ENCODE data around the gene KPNA6. TPM values are rescaled to one million over a fixed set of nuclear protein-coding genes. Genes with fewer than 3 reads are reported as not detected.
A peak's percentile ranks its signal among the peaks of the same experiment; 100 is the strongest.

Gene KPNA6
- total RNA-seq, 1 donor from 2014 or later, result 95.3 TPM

DNA sequence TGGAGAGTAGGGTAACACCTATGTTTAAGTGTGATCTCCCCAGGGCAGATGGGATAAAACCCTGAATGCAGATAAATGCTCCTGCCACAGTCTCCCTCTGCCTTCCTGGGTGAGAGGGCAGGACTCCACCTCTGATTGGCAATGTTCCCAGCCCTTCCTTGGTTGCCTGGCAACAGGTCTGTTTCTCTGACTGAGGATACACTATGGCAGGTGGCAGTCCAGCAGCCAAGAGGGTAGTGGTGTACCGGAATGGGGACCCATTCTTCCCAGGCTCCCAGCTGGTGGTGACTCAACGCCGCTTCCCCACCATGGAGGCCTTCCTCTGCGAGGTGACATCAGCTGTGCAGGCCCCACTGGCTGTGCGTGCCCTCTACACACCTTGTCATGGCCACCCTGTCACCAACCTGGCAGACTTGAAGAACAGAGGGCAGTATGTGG, 101.1 kb downstream of the KPNA6 start, which contains the start of gene DCDC2B:
DCDC2B (plus strand) TSS at position 199 of the 438 bp plus-strand sequence; CDS start at position 204, 5 bp downstream.
- TF ChIP-seq, protein P1, sequence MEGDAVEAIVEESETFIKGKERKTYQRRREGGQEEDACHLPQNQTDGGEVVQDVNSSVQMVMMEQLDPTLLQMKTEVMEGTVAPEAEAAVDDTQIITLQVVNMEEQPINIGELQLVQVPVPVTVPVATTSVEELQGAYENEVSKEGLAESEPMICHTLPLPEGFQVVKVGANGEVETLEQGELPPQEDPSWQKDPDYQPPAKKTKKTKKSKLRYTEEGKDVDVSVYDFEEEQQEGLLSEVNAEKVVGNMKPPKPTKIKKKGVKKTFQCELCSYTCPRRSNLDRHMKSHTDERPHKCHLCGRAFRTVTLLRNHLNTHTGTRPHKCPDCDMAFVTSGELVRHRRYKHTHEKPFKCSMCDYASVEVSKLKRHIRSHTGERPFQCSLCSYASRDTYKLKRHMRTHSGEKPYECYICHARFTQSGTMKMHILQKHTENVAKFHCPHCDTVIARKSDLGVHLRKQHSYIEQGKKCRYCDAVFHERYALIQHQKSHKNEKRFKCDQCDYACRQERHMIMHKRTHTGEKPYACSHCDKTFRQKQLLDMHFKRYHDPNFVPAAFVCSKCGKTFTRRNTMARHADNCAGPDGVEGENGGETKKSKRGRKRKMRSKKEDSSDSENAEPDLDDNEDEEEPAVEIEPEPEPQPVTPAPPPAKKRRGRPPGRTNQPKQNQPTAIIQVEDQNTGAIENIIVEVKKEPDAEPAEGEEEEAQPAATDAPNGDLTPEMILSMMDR (IDR thresholded peaks at IDR 0.05; ENCODE audit: unreplicated experiment), result no peak
- Mint-ChIP-seq H3K4me3 (ENCODE audit: unreplicated experiment) (no peak within 1 kb of the TSS), H3K27ac (ENCODE audit: unreplicated experiment) (no peak within 1 kb of the TSS), H3K9me3 (ENCODE audit: unreplicated experiment) (no peaks in the 10 kb centered on the region), H3K27me3 (ENCODE audit: unreplicated experiment) (peaks cover 9% of the 10 kb centered on the region), H3K36me3 (ENCODE audit: low read depth, unreplicated experiment) (no peaks in the 10 kb centered on the region), H3K4me1 (ENCODE audit: unreplicated experiment) (peaks cover 7% of the 10 kb centered on the region)
- DNase-seq (ENCODE audit: low spot score), result no peak

DNA sequence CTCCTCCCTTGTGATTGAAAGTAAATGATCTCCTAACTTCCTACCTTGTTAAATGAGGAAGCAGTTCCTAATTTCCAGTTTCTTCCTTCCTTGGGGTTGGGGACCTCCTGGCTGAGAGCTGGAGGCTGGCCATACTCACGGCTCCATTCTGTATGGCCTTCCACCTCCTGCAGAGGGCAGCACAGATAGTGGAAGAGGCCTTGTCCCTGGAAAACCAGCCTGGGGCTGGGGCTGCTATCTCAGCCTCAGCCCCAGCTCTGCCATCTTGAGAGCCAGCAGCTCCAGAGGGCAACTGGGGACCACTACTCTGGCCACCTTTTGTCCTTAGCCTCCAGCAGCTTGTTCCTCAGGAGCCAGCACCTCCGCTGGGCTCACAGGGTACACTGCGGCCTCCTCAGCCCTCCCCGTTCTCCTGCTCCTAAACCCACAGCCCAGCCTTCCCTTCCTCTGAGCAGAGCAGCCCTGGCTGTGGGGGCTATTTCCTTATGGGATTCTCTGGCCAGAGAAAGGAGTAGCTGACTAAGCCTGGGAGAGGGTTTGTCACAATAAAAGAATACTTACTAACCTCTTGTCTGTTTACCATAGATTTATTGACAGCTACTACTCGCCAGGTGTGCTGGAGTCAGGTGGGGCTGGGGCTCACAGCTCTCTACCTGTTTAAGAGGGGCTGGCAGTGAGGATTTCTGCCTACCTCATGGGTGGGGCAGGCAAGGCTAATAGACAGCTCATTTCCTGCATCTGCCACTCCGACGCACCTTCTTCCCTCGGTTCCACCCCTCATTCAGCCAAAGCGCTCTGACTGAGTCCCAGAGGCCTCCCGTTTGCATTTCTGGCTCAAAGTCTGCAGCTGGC, 108.0 kb downstream of the KPNA6 start:
- peak; percentile 84 for DNase-seq (ENCODE audit: low spot score)
- H3K36me3 Mint-ChIP-seq (ENCODE audit: low read depth, unreplicated experiment), result peaks cover 8% of the 10 kb centered on the region
- peaks cover 6% of the 10 kb centered on the region for H3K27me3 Mint-ChIP-seq (ENCODE audit: unreplicated experiment)
- H3K9me3 Mint-ChIP-seq (ENCODE audit: unreplicated experiment), result no peaks in the 10 kb centered on the region
- TF ChIP-seq, protein P1 (IDR thresholded peaks at IDR 0.05; ENCODE audit: unreplicated experiment), result peak; percentile 44
- peak overlapping the region; percentile 67 for H3K27ac Mint-ChIP-seq (ENCODE audit: unreplicated experiment)
- no peak overlapping the region for H3K4me3 Mint-ChIP-seq (ENCODE audit: unreplicated experiment)
- H3K4me1 Mint-ChIP-seq (ENCODE audit: unreplicated experiment), result peaks cover 11% of the 10 kb centered on the region

DNA sequence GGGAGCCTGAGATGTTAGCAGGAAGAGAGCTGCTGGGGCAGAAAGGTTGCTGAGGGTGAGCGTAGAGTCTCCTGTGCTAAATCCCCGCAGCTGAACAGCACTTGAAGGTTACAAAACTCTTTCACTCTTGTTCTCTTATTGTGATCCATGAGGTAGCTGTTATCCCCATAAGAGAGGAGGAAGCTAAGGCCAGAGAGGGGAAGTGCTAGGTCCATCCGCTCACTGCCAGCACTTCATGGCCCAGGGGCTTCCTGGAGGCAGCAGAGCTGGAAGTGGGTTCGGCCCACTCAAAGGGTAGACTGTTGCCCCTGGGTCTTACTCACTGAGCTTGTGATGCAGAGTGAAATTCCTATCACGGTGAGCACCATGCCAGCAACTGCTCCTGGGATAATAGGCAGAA, 108.7 kb downstream of the KPNA6 start:
- TF ChIP-seq, protein P1 (IDR thresholded peaks at IDR 0.05; ENCODE audit: unreplicated experiment), result no peak
- Mint-ChIP-seq H3K4me3 (ENCODE audit: unreplicated experiment) (no peak overlapping the region), H3K27ac (ENCODE audit: unreplicated experiment) (peak overlapping the region; percentile 67)

DNA sequence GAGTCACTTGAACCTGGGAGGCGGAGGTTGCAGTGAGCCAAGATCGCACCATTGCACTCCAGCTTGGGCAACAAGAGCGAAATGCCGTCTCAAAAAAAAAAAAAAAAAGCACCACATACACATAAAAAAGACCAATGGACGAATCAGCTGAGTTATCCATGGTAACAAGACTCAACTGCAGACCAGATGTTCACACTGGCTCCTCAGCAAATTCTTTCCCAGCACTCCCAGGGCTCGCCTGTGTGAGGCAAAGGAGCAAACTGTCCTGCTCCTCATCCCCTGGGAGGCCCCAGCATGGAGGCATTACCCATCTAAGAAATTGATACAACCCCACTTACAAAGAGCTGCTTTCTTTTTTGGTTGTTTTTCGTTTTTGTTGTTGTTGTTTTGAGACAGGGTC, 111.2 kb downstream of the KPNA6 start:
- TF ChIP-seq, protein P1 (IDR thresholded peaks at IDR 0.05; ENCODE audit: unreplicated experiment), result no peak
- Mint-ChIP-seq H3K4me3 (ENCODE audit: unreplicated experiment) (peak overlapping the region; percentile 47), H3K36me3 (ENCODE audit: low read depth, unreplicated experiment) (peaks cover 10% of the 10 kb centered on the region), H3K27me3 (ENCODE audit: unreplicated experiment) (peaks cover 9% of the 10 kb centered on the region), H3K27ac (ENCODE audit: unreplicated experiment) (no peak overlapping the region), H3K4me1 (ENCODE audit: unreplicated experiment) (peaks cover 21% of the 10 kb centered on the region), H3K9me3 (ENCODE audit: unreplicated experiment) (no peaks in the 10 kb centered on the region)
- DNase-seq (ENCODE audit: low spot score), result no peak

More for the DNA sequence above, 108.7 kb downstream of the KPNA6 start:
- DNase-seq (ENCODE audit: low spot score), result no peak
- Mint-ChIP-seq H3K9me3 (ENCODE audit: unreplicated experiment) (no peaks in the 10 kb centered on the region), H3K36me3 (ENCODE audit: low read depth, unreplicated experiment) (peaks cover 8% of the 10 kb centered on the region), H3K27me3 (ENCODE audit: unreplicated experiment) (peaks cover 6% of the 10 kb centered on the region), H3K4me1 (ENCODE audit: unreplicated experiment) (peaks cover 18% of the 10 kb centered on the region)

Data from endothelial cell (in vitro differentiated cells).